Caco-2 (cell line): ENCODE data around the gene ATXN10. TPM values are rescaled to one million over a fixed set of nuclear protein-coding genes. Genes with fewer than 3 reads are reported as not detected.

ENCODE experiments used
- BruUV-seq: library from RNA; stranded (reverse); fragments of 400-500 nt; replicated peaks from 2 replicates; lab custom pipeline; 2021; lab: Mats Ljungman, UMichigan
- CTCF ChIA-PET: fragments of 300-600 bp; sonication (Branson Sonifier 250); formaldehyde crosslinking; loops from one replicate; lab custom pipeline; 2022; ENCODE audit warnings: antibody characterized with exemption; lab: Charles Lee
- POLR2A ChIA-PET: fragments of 300-600 bp; sonication (Branson Sonifier 250); formaldehyde crosslinking; loops from one replicate; lab custom pipeline; 2022; ENCODE audit warnings: antibody characterized with exemption; lab: Charles Lee
- DNase-seq, 2 experiments: peaks; one replicate each; pipeline versions ENCODE4 v3.0.0 to v3.0.0-alpha.2; 2020 to 2022
- H3K27me3 ChIP-seq: replicated peaks from 2 replicates; pipeline ENCODE4 v1.6.0; 2011; ENCODE audit warnings: low read length; ENCODE audit not compliant: control insufficient read depth, insufficient read depth
- H3K36me3 ChIP-seq: 2 replicates; pipeline ENCODE4 v1.5.1; 2011; ENCODE audit warnings: low read length; ENCODE audit not compliant: control insufficient read depth, insufficient read depth
- H3K4me1 ChIP-seq: fragments of 250-450 bp; sonication (Bioruptor Pico); 2 replicates; pipeline ENCODE4 v1.5.1; 2020; ENCODE audit warnings: mild to moderate bottlenecking
- H3K4me3 ChIP-seq: 2 replicates; pipeline ENCODE4 v1.5.1; 2011; ENCODE audit warnings: low read depth, mild to moderate bottlenecking, control low read depth, low read length
- H3K9me3 ChIP-seq: fragments of 250-450 bp; sonication (Bioruptor Pico); 2 replicates; pipeline ENCODE4 v1.5.1; 2020; ENCODE audit warnings: mild to moderate bottlenecking, moderate library complexity
- H3K27ac Mint-ChIP-seq: one replicate; pipeline ENCODE4 v1.8.0; 2022; ENCODE audit warnings: mixed read lengths; ENCODE audit not compliant: unreplicated experiment
- H3K27me3 Mint-ChIP-seq: one replicate; pipeline ENCODE4 v1.8.0; 2022; ENCODE audit warnings: mixed read lengths; ENCODE audit not compliant: insufficient read depth, unreplicated experiment
- H3K36me3 Mint-ChIP-seq: one replicate; pipeline ENCODE4 v1.8.0; 2022; ENCODE audit warnings: mild to moderate bottlenecking, mixed read lengths; ENCODE audit not compliant: insufficient read depth, unreplicated experiment
- H3K4me1 Mint-ChIP-seq: one replicate; pipeline ENCODE4 v1.8.0; 2022; ENCODE audit warnings: low read depth, mixed read lengths; ENCODE audit not compliant: unreplicated experiment
- H3K4me3 Mint-ChIP-seq: one replicate; pipeline ENCODE4 v1.8.0; 2022; ENCODE audit warnings: mild to moderate bottlenecking, moderate library complexity, mixed read lengths; ENCODE audit not compliant: unreplicated experiment
- H3K9me3 Mint-ChIP-seq: one replicate; pipeline ENCODE4 v1.8.0; 2022; ENCODE audit warnings: mixed read lengths; ENCODE audit not compliant: unreplicated experiment
- CTCF ChIP-seq, 2 experiments: fragments of 200-600 bp in 1 of 2; IDR thresholded peaks; 1 replicate in 1 of 2; 2 replicates in 1 of 2; pipeline versions ENCODE4 v1.5.1 to v1.8.0; 2011 to 2022; ENCODE audit warnings: antibody characterized with exemption in 1 of 2, control low read depth in 1 of 2, inconsistent platforms in 1 of 2, low read depth in 1 of 2, low read length in 1 of 2, mild to moderate bottlenecking in 1 of 2, moderate library complexity in 1 of 2; ENCODE audit not compliant: insufficient read depth in 1 of 2, severe bottlenecking in 1 of 2, unreplicated experiment in 1 of 2
- intact Hi-C: fragments of 100-400 bp; cut with micrococcal nuclease; formaldehyde crosslinking; loops from one replicate; pipeline ENCODE4 v1.10.0; 2022; ENCODE audit not compliant: unreplicated experiment
- total RNA-seq: library from RNA; stranded (reverse); gene quantifications from 2 replicates; pipeline ENCODE4 v1.2.3, GENCODE V29; 2022

The ATXN10 gene
- total RNA-seq, 1 experiment from 2014 or later, result 155 TPM

GRCh38 chr22:45647532-45648225, 24.0 kb upstream of the ATXN10 start:
- no peak for TF ChIP-seq CTCF (IDR thresholded peaks at IDR 0.05; ENCODE audit: insufficient read depth in 1 of 2, low read depth in 1 of 2, low read length in 1 of 2, severe bottlenecking in 1 of 2, unreplicated experiment in 1 of 2)
- DNase-seq, result no peak
- BruUV-seq, result no TSS peak
- POLR2A ChIA-PET, result no interaction called here
- Histone ChIP-seq H3K9me3 (no peaks in the 10 kb centered on the region), H3K27me3 (no peaks in the 10 kb centered on the region), H3K36me3 (no peaks in the 10 kb centered on the region), H3K4me1 (0 out of 2 replicates have a peak, but pooled peaks cover 4% of the 10 kb centered on the region), H3K4me3 (no peak overlapping the region)
- H3K4me3 Mint-ChIP-seq, result no peak overlapping the region
- CTCF ChIA-PET, result interaction anchor here (1.6 kb wide), 1 partner anchor 70 kb away, joined by 4 read pairs; no protein-coding TSS in a partner anchor
- no peaks in the 10 kb centered on the region for H3K9me3 Mint-ChIP-seq
- H3K36me3 Mint-ChIP-seq, result no peaks in the 10 kb centered on the region
- H3K4me1 Mint-ChIP-seq, result no peaks in the 10 kb centered on the region
- intact Hi-C loops, result loop anchor here (5.0 to 10.0 kb wide), 2 partner anchors 70 to 217 kb away; no protein-coding TSS in a partner anchor
- H3K27ac Mint-ChIP-seq, result no peak overlapping the region
- no peaks in the 10 kb centered on the region for H3K27me3 Mint-ChIP-seq

- H3K36me3 ChIP-seq, result no peaks in the 10 kb centered on the region
- no peak for TF ChIP-seq CTCF (IDR thresholded peaks at IDR 0.05; ENCODE audit: insufficient read depth in 1 of 2, low read depth in 1 of 2, low read length in 1 of 2, severe bottlenecking in 1 of 2, unreplicated experiment in 1 of 2)
- H3K27me3 ChIP-seq, result no peaks in the 10 kb centered on the region
- H3K9me3 Mint-ChIP-seq, result no peaks in the 10 kb centered on the region
- H3K27me3 Mint-ChIP-seq, result no peaks in the 10 kb centered on the region
- no peaks in the 10 kb centered on the region for H3K36me3 Mint-ChIP-seq
- 0 out of 2 replicates have a peak, but pooled peaks cover 4% of the 10 kb centered on the region for H3K4me1 ChIP-seq
- no peaks in the 10 kb centered on the region for H3K9me3 ChIP-seq
- H3K27ac Mint-ChIP-seq, result no peak overlapping the region
- H3K4me1 Mint-ChIP-seq, result no peaks in the 10 kb centered on the region
- intact Hi-C loops, result loop anchor here (5.0 to 10.0 kb wide), 2 partner anchors 71 to 216 kb away; no protein-coding TSS in a partner anchor
- DNase-seq, result no peak
- ChIA-PET CTCF (interaction anchor here (1.6 kb wide), 1 partner anchor 70 kb away, joined by 4 read pairs; no protein-coding TSS in a partner anchor), POLR2A (no interaction called here)
- no TSS peak for BruUV-seq
- H3K4me3 ChIP-seq, result no peak overlapping the region
- no peak overlapping the region for H3K4me3 Mint-ChIP-seq
Observed at GRCh38 chr22:45648301-45649117, 23.1 kb upstream of the ATXN10 start.

GRCh38 chr22:45649809-45650208, 21.8 kb upstream of the ATXN10 start:
- DNase-seq, result no peak
- Mint-ChIP-seq H3K27ac (no peak overlapping the region), H3K4me1 (no peaks in the 10 kb centered on the region), H3K27me3 (no peaks in the 10 kb centered on the region), H3K9me3 (no peaks in the 10 kb centered on the region), H3K36me3 (no peaks in the 10 kb centered on the region), H3K4me3 (no peak overlapping the region)
- POLR2A ChIA-PET, result no interaction called here
- no peaks in the 10 kb centered on the region for H3K36me3 ChIP-seq
- intact Hi-C loops, result loop anchor here (5.0 to 10.0 kb wide), 2 partner anchors 73 to 215 kb away; no protein-coding TSS in a partner anchor
- CTCF ChIA-PET, result no interaction called here
- H3K4me3 ChIP-seq, result no peak overlapping the region
- H3K27me3 ChIP-seq, result no peaks in the 10 kb centered on the region
- H3K4me1 ChIP-seq, result 0 out of 2 replicates have a peak, but pooled peaks cover 4% of the 10 kb centered on the region
- H3K9me3 ChIP-seq, result no peaks in the 10 kb centered on the region
- no peak for TF ChIP-seq CTCF (IDR thresholded peaks at IDR 0.05; ENCODE audit: insufficient read depth in 1 of 2, low read depth in 1 of 2, low read length in 1 of 2, severe bottlenecking in 1 of 2, unreplicated experiment in 1 of 2)
- no TSS peak for BruUV-seq
